AG04450 (cell line): ENCODE results near the gene TMEM245. TPM values are rescaled to one million over a fixed set of nuclear protein-coding genes. Genes with fewer than 3 reads are reported as not detected.

ENCODE experiments used
- CTCF ChIA-PET: fragments of 300-600, 350-600 bp; formaldehyde crosslinking; extraction: SDS; loops from one replicate; lab custom pipeline; 2022; ENCODE audit warnings: antibody characterized with exemption, inconsistent platforms; lab: Charles Lee
- POLR2A ChIA-PET: fragments of 350-600 bp; formaldehyde crosslinking; extraction: SDS; loops from one replicate; lab custom pipeline; 2021; ENCODE audit warnings: antibody characterized with exemption, inconsistent platforms; lab: Yijun Ruan, JAX
- DNase-seq: peaks from one replicate; pipeline ENCODE4 v3.0.0-alpha.2; 2011; ENCODE audit warnings: low read depth, low spot score
- H3K27ac ChIP-seq: one replicate; pipeline ENCODE4 v1.5.1; 2012; ENCODE audit warnings: low read depth, low read length, control low read depth
- H3K27me3 ChIP-seq: one replicate; pipeline ENCODE4 v1.6.0; 2012; ENCODE audit warnings: low read length; ENCODE audit not compliant: control insufficient read depth, insufficient read depth
- H3K4me3 ChIP-seq: 2 replicates; pipeline ENCODE4 v1.5.1; 2011; ENCODE audit warnings: mild to moderate bottlenecking, low read depth, low read length, control low read depth
- H3K9me3 ChIP-seq: 2 replicates; pipeline ENCODE4 v1.5.1; 2012; ENCODE audit warnings: low read length; ENCODE audit not compliant: control insufficient read depth, insufficient read depth
- polyA plus RNA-seq: library from polyadenylated mRNA; depleted of rRNA; stranded (reverse); fragments of >200 nt; gene quantifications from 2 replicates; pipeline ENCODE4 v1.2.3, GENCODE V29; 2011
- TF ChIP-seq, protein P1 (sequence below): IDR thresholded peaks from 2 replicates; pipeline ENCODE4 v1.5.1; 2011; ENCODE audit warnings: low read depth, low read length, control low read depth, inconsistent platforms

Gene TMEM245
- polyA plus RNA-seq, 1 experiment = 42.0 TPM

DNA sequence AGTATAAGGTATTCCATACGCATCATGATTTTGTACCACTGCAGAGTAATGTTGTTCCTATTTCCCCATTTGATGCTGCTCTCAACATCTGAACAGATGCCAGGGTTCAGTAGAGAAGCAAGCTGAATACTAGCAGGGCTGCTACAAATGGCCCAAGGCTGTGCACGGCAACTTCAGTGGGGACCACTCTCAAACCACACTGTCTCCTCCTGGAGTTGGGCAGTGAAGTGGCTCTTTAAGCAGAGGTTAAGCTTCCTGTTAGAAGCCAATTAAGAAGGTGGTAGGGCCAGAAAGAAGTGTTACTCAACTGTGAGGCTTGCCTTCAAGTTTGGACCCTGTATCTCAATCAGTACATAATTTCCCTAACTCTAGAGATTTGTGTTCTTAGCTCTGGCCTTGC is 32.0 kb downstream of the TMEM245 start:
- TF ChIP-seq, protein P1, sequence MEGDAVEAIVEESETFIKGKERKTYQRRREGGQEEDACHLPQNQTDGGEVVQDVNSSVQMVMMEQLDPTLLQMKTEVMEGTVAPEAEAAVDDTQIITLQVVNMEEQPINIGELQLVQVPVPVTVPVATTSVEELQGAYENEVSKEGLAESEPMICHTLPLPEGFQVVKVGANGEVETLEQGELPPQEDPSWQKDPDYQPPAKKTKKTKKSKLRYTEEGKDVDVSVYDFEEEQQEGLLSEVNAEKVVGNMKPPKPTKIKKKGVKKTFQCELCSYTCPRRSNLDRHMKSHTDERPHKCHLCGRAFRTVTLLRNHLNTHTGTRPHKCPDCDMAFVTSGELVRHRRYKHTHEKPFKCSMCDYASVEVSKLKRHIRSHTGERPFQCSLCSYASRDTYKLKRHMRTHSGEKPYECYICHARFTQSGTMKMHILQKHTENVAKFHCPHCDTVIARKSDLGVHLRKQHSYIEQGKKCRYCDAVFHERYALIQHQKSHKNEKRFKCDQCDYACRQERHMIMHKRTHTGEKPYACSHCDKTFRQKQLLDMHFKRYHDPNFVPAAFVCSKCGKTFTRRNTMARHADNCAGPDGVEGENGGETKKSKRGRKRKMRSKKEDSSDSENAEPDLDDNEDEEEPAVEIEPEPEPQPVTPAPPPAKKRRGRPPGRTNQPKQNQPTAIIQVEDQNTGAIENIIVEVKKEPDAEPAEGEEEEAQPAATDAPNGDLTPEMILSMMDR = no peak
- ChIA-PET CTCF (interaction anchor here (0.6 to 1.6 kb wide), 3 partner anchors 11 to 432 kb away, joined by 3 to 6 read pairs (median 3); no protein-coding TSS in a partner anchor), POLR2A (interaction anchor here (1.0 kb wide), 1 partner anchor 32 kb away, joined by 5 read pairs; the partner anchor contains the start of gene TMEM245)
- H3K27me3 ChIP-seq = no peaks in the 10 kb centered on the region
- DNase-seq = no peak
- no peak overlapping the region for H3K4me3 ChIP-seq
- no peak overlapping the region for H3K27ac ChIP-seq
- H3K9me3 ChIP-seq = no peaks in the 10 kb centered on the region

DNA sequence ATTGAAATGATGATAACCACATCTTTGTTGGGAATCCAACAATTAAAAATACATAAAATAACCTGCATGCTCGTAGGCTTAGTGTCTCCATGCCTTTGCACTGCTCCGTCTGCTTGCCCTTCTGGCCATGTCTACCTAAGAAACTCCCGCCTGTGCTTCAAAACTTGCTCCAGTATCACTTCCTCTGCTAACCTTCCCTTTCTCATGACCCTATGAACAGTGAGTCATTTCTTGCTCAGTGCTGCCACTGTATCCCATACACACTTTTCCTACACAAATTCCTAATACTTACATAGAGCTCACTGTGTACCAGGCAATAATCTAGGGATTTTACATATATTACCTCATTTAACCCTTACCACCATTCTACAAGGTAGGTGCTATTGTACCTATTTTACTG is 33.5 kb downstream of the TMEM245 start:
- Histone ChIP-seq H3K9me3 (no peaks in the 10 kb centered on the region), H3K4me3 (no peak overlapping the region), H3K27ac (no peak overlapping the region), H3K27me3 (no peaks in the 10 kb centered on the region)
- ChIA-PET CTCF (no interaction called here), POLR2A (interaction anchor here (0.6 kb wide), 1 partner anchor 30 kb away, joined by 7 read pairs; no protein-coding TSS in a partner anchor)
- no peak for DNase-seq
- TF ChIP-seq, protein P1 = 0 out of 2 replicates have a peak, but pooled peaks have one; percentile 7

DNA sequence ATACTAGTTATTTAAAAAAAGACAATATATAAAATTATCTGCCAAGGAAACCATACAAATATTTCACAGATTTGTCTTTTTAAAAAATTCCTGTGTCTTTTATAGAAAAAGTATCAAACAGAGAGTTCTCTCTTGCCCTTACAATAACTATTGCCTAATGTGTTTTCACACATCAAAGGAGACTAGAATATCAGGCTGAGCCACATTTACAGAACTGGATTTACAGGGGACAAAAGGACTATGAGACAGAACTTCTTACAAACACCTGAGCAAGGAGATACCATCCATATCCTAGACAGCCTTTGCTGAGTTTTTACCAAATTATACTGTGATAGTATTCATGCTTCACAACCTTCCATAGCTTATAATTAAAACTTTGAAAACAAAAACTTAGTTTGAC is 34.2 kb downstream of the TMEM245 start:
- ChIA-PET POLR2A (interaction anchor here (0.6 kb wide), 1 partner anchor 29 kb away, joined by 7 read pairs; no protein-coding TSS in a partner anchor), CTCF (no interaction called here)
- H3K27ac ChIP-seq = no peak overlapping the region
- DNase-seq = no peak
- TF ChIP-seq, protein P1 = no peak
- no peaks in the 10 kb centered on the region for H3K9me3 ChIP-seq
- H3K27me3 ChIP-seq = no peaks in the 10 kb centered on the region
- H3K4me3 ChIP-seq = no peak overlapping the region

DNA sequence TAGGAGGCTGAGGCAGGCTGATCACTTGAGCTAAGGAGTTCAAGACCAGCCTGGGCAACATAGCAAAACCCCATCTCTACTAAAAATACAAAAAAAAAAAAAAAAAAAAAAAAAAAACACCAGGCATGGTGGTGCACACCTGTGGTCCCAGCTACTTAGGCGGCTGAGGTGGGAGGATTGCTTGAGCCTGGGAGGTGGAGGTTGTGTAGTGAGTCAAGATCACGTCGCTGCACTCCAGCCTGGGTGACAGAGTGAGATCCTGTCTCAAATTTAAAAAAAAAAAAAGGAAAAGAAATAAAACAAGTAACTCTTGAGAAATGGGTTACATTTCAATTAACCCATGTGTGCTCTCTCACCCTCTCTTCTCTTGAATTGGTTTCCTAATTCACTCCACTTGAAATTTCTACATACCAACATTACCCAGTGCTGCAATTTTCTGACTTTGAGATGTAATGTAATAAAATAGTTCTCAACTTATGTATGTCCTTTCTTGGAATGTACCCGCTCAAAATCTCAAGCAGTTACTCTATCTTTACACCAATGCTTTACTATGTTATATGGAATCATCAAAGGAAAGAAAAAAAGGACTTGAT is 35.8 kb downstream of the TMEM245 start:
- no peak for DNase-seq
- Histone ChIP-seq H3K9me3 (no peaks in the 10 kb centered on the region), H3K27ac (no peak overlapping the region), H3K27me3 (no peaks in the 10 kb centered on the region), H3K4me3 (no peak overlapping the region)
- ChIA-PET CTCF (no interaction called here), POLR2A (no interaction called here)
- TF ChIP-seq, protein P1 = no peak

DNA sequence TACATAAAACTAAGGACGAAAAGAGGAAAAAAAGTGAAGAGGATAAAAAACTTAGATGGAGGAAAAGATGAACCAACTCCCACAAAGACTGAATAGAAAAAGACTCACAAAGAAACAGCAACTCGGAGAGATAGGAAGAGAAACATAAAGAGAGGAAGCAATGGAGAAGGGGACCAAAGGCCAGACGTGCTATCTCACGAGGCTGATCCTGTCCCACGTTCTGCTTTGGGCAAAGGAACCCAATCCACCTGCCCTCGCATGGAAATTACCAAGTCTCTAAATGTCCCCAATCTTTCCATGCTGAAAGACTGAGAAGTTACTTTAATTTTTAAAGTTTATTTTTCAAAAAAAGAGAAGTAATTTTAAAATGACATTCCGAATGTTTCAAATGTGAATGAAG is 36.6 kb downstream of the TMEM245 start:
- Histone ChIP-seq H3K9me3 (no peaks in the 10 kb centered on the region), H3K27ac (no peak overlapping the region), H3K27me3 (no peaks in the 10 kb centered on the region), H3K4me3 (no peak overlapping the region)
- DNase-seq = no peak
- TF ChIP-seq, protein P1 = no peak
- ChIA-PET POLR2A (no interaction called here), CTCF (no interaction called here)
